Measurements from ENCODE around the gene FYB2. TPM values are rescaled to one million over a fixed set of nuclear protein-coding genes. Genes with fewer than 3 reads are reported as not detected.
A peak's percentile ranks its signal among the peaks of the same experiment; 100 is the strongest.

Gene FYB2
- total RNA-seq, 1 experiment from 2014 or later: 0.15 TPM

DNA sequence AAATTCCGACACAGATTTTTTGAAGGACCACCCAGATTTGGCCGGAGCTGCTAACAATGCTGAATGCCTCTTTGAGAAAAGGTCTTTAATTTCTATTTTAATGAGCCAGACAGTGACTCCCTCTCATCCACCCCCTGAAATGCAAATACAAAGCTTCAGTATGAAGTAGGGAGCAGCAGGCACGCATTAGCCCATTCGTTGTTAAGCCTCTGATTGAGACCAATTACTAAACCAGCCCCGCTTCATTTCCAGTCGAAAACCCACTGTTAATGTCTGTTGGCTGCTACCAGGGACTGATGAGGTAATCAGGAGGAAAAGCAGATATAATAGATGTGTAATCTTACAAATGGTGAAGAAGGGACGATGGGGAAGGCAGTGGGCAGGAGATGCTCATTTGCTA lies 30.5 kb upstream of the FYB2 start:
- peaks cover 22% of the 10 kb centered on the region for H3K4me1 Mint-ChIP-seq
- CTCF ChIA-PET: interaction anchor here (1.0 kb wide), 1 partner anchor 29 kb away, joined by 3 read pairs; no protein-coding TSS in a partner anchor
- no peak overlapping the region for H3K27ac Mint-ChIP-seq
- no peaks in the 10 kb centered on the region for H3K36me3 Mint-ChIP-seq
- TF ChIP-seq, protein P1, sequence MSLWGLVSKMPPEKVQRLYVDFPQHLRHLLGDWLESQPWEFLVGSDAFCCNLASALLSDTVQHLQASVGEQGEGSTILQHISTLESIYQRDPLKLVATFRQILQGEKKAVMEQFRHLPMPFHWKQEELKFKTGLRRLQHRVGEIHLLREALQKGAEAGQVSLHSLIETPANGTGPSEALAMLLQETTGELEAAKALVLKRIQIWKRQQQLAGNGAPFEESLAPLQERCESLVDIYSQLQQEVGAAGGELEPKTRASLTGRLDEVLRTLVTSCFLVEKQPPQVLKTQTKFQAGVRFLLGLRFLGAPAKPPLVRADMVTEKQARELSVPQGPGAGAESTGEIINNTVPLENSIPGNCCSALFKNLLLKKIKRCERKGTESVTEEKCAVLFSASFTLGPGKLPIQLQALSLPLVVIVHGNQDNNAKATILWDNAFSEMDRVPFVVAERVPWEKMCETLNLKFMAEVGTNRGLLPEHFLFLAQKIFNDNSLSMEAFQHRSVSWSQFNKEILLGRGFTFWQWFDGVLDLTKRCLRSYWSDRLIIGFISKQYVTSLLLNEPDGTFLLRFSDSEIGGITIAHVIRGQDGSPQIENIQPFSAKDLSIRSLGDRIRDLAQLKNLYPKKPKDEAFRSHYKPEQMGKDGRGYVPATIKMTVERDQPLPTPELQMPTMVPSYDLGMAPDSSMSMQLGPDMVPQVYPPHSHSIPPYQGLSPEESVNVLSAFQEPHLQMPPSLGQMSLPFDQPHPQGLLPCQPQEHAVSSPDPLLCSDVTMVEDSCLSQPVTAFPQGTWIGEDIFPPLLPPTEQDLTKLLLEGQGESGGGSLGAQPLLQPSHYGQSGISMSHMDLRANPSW (CRISPR knock-in tag; conservative IDR thresholded peaks at IDR 0.05; ENCODE audit: low read depth): no peak
- TF ChIP-seq OVOL2 (CRISPR knock-in tag; IDR thresholded peaks at IDR 0.05; ENCODE audit: borderline replicate concordance) (no peak), CREB1 (CRISPR knock-in tag; IDR thresholded peaks at IDR 0.05) (no peak), FOXK1 (CRISPR knock-in tag; IDR thresholded peaks at IDR 0.05) (no peak), ZNF396 (CRISPR knock-in tag; IDR thresholded peaks at IDR 0.05; ENCODE audit: borderline replicate concordance) (no peak), ETV6 (CRISPR knock-in tag; IDR thresholded peaks at IDR 0.05) (no peak)
- TF ChIP-seq, protein P2, sequence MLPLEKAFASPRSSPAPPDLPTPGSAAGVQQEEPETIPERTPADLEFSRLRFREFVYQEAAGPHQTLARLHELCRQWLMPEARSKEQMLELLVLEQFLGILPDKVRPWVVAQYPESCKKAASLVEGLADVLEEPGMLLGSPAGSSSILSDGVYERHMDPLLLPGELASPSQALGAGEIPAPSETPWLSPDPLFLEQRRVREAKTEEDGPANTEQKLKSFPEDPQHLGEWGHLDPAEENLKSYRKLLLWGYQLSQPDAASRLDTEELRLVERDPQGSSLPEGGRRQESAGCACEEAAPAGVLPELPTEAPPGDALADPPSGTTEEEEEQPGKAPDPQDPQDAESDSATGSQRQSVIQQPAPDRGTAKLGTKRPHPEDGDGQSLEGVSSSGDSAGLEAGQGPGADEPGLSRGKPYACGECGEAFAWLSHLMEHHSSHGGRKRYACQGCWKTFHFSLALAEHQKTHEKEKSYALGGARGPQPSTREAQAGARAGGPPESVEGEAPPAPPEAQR (CRISPR knock-in tag; IDR thresholded peaks at IDR 0.05): no peak
- TF ChIP-seq, protein P3, sequence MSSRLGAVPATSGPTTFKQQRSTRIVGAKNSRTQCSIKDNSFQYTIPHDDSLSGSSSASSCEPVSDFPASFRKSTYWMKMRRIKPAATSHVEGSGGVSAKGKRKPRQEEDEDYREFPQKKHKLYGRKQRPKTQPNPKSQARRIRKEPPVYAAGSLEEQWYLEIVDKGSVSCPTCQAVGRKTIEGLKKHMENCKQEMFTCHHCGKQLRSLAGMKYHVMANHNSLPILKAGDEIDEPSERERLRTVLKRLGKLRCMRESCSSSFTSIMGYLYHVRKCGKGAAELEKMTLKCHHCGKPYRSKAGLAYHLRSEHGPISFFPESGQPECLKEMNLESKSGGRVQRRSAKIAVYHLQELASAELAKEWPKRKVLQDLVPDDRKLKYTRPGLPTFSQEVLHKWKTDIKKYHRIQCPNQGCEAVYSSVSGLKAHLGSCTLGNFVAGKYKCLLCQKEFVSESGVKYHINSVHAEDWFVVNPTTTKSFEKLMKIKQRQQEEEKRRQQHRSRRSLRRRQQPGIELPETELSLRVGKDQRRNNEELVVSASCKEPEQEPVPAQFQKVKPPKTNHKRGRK (CRISPR knock-in tag; IDR thresholded peaks at IDR 0.05; ENCODE audit: borderline replicate concordance): no peak
- TF ChIP-seq, protein P4, sequence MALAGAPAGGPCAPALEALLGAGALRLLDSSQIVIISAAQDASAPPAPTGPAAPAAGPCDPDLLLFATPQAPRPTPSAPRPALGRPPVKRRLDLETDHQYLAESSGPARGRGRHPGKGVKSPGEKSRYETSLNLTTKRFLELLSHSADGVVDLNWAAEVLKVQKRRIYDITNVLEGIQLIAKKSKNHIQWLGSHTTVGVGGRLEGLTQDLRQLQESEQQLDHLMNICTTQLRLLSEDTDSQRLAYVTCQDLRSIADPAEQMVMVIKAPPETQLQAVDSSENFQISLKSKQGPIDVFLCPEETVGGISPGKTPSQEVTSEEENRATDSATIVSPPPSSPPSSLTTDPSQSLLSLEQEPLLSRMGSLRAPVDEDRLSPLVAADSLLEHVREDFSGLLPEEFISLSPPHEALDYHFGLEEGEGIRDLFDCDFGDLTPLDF (CRISPR knock-in tag; IDR thresholded peaks at IDR 0.05): no peak
- TF ChIP-seq, protein P5, sequence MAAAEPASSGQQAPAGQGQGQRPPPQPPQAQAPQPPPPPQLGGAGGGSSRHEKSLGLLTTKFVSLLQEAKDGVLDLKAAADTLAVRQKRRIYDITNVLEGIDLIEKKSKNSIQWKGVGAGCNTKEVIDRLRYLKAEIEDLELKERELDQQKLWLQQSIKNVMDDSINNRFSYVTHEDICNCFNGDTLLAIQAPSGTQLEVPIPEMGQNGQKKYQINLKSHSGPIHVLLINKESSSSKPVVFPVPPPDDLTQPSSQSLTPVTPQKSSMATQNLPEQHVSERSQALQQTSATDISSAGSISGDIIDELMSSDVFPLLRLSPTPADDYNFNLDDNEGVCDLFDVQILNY (CRISPR knock-in tag; IDR thresholded peaks at IDR 0.05): no peak
- TF ChIP-seq, protein P6, sequence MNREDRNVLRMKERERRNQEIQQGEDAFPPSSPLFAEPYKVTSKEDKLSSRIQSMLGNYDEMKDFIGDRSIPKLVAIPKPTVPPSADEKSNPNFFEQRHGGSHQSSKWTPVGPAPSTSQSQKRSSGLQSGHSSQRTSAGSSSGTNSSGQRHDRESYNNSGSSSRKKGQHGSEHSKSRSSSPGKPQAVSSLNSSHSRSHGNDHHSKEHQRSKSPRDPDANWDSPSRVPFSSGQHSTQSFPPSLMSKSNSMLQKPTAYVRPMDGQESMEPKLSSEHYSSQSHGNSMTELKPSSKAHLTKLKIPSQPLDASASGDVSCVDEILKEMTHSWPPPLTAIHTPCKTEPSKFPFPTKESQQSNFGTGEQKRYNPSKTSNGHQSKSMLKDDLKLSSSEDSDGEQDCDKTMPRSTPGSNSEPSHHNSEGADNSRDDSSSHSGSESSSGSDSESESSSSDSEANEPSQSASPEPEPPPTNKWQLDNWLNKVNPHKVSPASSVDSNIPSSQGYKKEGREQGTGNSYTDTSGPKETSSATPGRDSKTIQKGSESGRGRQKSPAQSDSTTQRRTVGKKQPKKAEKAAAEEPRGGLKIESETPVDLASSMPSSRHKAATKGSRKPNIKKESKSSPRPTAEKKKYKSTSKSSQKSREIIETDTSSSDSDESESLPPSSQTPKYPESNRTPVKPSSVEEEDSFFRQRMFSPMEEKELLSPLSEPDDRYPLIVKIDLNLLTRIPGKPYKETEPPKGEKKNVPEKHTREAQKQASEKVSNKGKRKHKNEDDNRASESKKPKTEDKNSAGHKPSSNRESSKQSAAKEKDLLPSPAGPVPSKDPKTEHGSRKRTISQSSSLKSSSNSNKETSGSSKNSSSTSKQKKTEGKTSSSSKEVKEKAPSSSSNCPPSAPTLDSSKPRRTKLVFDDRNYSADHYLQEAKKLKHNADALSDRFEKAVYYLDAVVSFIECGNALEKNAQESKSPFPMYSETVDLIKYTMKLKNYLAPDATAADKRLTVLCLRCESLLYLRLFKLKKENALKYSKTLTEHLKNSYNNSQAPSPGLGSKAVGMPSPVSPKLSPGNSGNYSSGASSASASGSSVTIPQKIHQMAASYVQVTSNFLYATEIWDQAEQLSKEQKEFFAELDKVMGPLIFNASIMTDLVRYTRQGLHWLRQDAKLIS (CRISPR knock-in tag; IDR thresholded peaks at IDR 0.05; ENCODE audit: borderline replicate concordance): no peak
- TF ChIP-seq, protein P7, sequence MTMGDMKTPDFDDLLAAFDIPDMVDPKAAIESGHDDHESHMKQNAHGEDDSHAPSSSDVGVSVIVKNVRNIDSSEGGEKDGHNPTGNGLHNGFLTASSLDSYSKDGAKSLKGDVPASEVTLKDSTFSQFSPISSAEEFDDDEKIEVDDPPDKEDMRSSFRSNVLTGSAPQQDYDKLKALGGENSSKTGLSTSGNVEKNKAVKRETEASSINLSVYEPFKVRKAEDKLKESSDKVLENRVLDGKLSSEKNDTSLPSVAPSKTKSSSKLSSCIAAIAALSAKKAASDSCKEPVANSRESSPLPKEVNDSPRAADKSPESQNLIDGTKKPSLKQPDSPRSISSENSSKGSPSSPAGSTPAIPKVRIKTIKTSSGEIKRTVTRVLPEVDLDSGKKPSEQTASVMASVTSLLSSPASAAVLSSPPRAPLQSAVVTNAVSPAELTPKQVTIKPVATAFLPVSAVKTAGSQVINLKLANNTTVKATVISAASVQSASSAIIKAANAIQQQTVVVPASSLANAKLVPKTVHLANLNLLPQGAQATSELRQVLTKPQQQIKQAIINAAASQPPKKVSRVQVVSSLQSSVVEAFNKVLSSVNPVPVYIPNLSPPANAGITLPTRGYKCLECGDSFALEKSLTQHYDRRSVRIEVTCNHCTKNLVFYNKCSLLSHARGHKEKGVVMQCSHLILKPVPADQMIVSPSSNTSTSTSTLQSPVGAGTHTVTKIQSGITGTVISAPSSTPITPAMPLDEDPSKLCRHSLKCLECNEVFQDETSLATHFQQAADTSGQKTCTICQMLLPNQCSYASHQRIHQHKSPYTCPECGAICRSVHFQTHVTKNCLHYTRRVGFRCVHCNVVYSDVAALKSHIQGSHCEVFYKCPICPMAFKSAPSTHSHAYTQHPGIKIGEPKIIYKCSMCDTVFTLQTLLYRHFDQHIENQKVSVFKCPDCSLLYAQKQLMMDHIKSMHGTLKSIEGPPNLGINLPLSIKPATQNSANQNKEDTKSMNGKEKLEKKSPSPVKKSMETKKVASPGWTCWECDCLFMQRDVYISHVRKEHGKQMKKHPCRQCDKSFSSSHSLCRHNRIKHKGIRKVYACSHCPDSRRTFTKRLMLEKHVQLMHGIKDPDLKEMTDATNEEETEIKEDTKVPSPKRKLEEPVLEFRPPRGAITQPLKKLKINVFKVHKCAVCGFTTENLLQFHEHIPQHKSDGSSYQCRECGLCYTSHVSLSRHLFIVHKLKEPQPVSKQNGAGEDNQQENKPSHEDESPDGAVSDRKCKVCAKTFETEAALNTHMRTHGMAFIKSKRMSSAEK (CRISPR knock-in tag; IDR thresholded peaks at IDR 0.05; ENCODE audit: borderline replicate concordance): no peak
- H3K27me3 Mint-ChIP-seq (ENCODE audit: low read depth): peaks cover 9% of the 10 kb centered on the region
- ATAC-seq: peak; percentile 22
- H3K4me3 Mint-ChIP-seq: no peak overlapping the region
- POLR2A ChIA-PET: no interaction called here
- no peak for DNase-seq (ENCODE audit: low spot score)
- H3K9me3 Mint-ChIP-seq: peaks cover 12% of the 10 kb centered on the region
